ENCODE results near the gene ZNF460. TPM values are rescaled to one million over a fixed set of nuclear protein-coding genes. Genes with fewer than 3 reads are reported as not detected.
"Not testable (repeated sequence)": the region's sequence is repeated elsewhere in the genome, so short reads cannot be mapped to it uniquely, and the experiment has no call there.

Gene ZNF460
- total RNA-seq, 1 donor = 91.1 TPM

DNA sequence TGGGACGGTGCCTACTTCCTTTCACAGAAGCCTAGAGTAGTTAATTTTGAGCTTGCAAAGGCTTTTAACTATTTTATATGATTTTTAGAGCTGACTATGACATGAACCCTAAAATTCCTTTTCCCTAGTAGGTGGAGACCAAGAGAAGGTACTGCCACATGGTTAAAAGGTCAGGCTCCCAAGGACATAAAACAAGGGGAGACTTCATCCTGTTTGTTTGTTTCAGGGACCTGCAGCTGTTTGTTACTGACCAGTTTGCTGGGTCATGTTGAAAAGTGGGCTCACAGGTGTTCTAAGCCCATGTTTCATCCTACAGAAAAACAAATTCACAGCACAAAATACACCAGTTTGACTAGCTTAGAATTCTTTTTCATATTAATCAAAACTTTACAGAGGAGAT is 3.9 kb upstream of the ZNF460 start:
- TF ChIP-seq CTCF (IDR thresholded peaks at IDR 0.05; ENCODE audit: insufficient read depth, low read depth, low read length) = no peak
- no peak overlapping the region for H3K4me3 ChIP-seq (ENCODE audit: low read depth, low read length)
- DNase-seq (ENCODE audit: low read depth) = no peak

GRCh38 chr19:57278481-57278880 is 1.8 kb upstream of the ZNF460 start:
- peak; percentile 77 for DNase-seq (ENCODE audit: low read depth)
- not testable (repeated sequence) for H3K4me3 ChIP-seq (ENCODE audit: low read depth, low read length)

GRCh38 chr19:57279418-57280164 is 694 bp upstream of the ZNF460 start:
- peak; percentile 98 for DNase-seq (ENCODE audit: low read depth)
- no peak for TF ChIP-seq CTCF (IDR thresholded peaks at IDR 0.05; ENCODE audit: insufficient read depth, low read depth, low read length)
- peak overlapping the region; percentile 96 for H3K4me3 ChIP-seq (ENCODE audit: low read depth, low read length)

- H3K4me3 ChIP-seq (ENCODE audit: low read depth, low read length) = peak overlapping the region; percentile 96
- no peak for TF ChIP-seq CTCF (IDR thresholded peaks at IDR 0.05; ENCODE audit: insufficient read depth, low read depth, low read length)
- peak; percentile 13 for DNase-seq (ENCODE audit: low read depth)
Observed at GRCh38 chr19:57280962-57281400, 696 bp downstream of the ZNF460 start.

GRCh38 chr19:57282011-57282643 is 1.8 kb downstream of the ZNF460 start:
- no peak for TF ChIP-seq CTCF (IDR thresholded peaks at IDR 0.05; ENCODE audit: insufficient read depth, low read depth, low read length)
- peak overlapping the region; percentile 36 for H3K4me3 ChIP-seq (ENCODE audit: low read depth, low read length)
- DNase-seq (ENCODE audit: low read depth) = no peak

DNA sequence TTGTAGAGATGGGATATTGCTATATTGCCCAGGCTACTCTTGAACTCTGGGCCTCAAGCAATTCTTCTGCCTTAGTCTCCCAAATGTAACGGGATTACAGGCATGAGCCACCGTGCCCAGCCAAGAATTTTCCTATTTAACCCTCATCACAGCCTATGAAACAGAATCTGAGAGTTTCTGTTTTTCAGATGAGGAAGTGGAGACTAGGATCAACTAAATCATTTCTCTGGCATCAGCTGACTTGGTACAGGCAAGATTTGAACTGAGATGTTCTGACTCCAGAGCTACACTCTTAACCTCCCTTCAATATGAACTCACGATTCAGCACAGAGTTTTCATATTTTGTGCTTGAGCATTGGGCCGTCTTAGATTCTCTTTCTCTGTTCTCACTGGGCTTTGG is 8.1 kb downstream of the ZNF460 start:
- no peak for TF ChIP-seq CTCF (IDR thresholded peaks at IDR 0.05; ENCODE audit: insufficient read depth, low read depth, low read length)

DNA sequence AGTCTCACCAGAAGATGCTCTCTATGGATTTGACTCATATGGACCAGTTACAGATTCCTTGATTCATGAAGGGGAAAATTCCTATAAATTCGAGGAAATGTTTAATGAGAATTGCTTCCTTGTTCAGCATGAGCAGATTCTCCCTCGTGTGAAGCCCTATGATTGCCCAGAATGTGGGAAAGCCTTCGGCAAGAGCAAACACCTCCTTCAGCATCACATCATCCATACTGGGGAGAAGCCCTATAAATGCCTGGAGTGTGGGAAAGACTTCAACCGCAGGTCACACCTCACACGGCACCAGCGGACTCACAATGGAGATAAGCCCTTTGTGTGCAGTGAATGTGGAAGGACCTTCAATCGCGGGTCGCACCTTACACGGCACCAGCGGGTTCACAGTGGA is 10.7 kb downstream of the ZNF460 start:
- TF ChIP-seq CTCF (IDR thresholded peaks at IDR 0.05; ENCODE audit: insufficient read depth, low read depth, low read length) = no peak

More for the DNA sequence above, 8.1 kb downstream of the ZNF460 start:
- DNase-seq (ENCODE audit: low read depth) = no peak
- no peak overlapping the region for H3K4me3 ChIP-seq (ENCODE audit: low read depth, low read length)

More for the DNA sequence above, 10.7 kb downstream of the ZNF460 start:
- no peak for DNase-seq (ENCODE audit: low read depth)
- no peak overlapping the region for H3K4me3 ChIP-seq (ENCODE audit: low read depth, low read length)

Measured in fibroblast of villous mesenchyme (primary cell).